Esophagus muscularis mucosa (tissue), 4 donors: ENCODE results near the gene TMEM44. TPM values are rescaled to one million over a fixed set of nuclear protein-coding genes. Genes with fewer than 3 reads are reported as not detected.

Experiments used
- DNase-seq: peaks from one replicate; pipeline ENCODE4 v3.0.0-alpha.2; 2017; ENCODE audit errors: extremely low spot score
- H3K27ac ChIP-seq, 4 donors: fragments of 200-600 bp; sonication (generic); replicated peaks in 1 of 4; 1 replicate in 3 of 4; 2 replicates in 1 of 4; pipeline ENCODE4 v1.5.1; 2016 to 2019; ENCODE audit warnings: mild to moderate bottlenecking in 1 of 4
- H3K27me3 ChIP-seq, 4 donors: fragments of 200-600 bp; sonication (generic); one replicate each; pipeline versions ENCODE4 v1.5.1 to v1.6.0; 2016 to 2019
- H3K36me3 ChIP-seq, 4 donors: fragments of 200-600 bp; sonication (generic); one replicate each; pipeline ENCODE4 v1.5.1; 2016 to 2019
- H3K4me1 ChIP-seq, 4 donors: fragments of 200-600 bp; sonication (generic); one replicate each; pipeline ENCODE4 v1.5.1; 2016 to 2019
- H3K4me3 ChIP-seq, 4 donors: fragments of 200-600 bp; sonication (generic); 1 replicate in 2 of 4; 2 replicates in 2 of 4; pipeline ENCODE4 v1.5.1; 2016 to 2019; ENCODE audit warnings: mild to moderate bottlenecking in 4 of 4, moderate library complexity in 1 of 4
- H3K9me3 ChIP-seq, 4 donors: fragments of 200-600 bp; sonication (generic); 1 replicate in 3 of 4; 2 replicates in 1 of 4; pipeline ENCODE4 v1.5.1; 2016 to 2019
- EP300 ChIP-seq: sonication (generic); formaldehyde crosslinking; IDR thresholded peaks from one replicate; pipeline ENCODE4 v1.6.1; 2017; ENCODE audit warnings: antibody characterized with exemption
- POLR2A ChIP-seq: fragments of 450-650 bp; IDR thresholded peaks from one replicate; pipeline ENCODE4 v1.6.1; 2017; ENCODE audit warnings: antibody characterized with exemption, moderate library complexity, mild to moderate bottlenecking, low read depth
- POLR2AphosphoS5 ChIP-seq, 2 donors: sonication (generic); formaldehyde crosslinking; IDR thresholded peaks; one replicate each; pipeline ENCODE4 v1.6.1; 2017; ENCODE audit warnings: antibody characterized with exemption in 2 of 2
- WGBS: methylation state at CpG from one replicate; pipeline ENCODE4 v1.1.5; 2018; 5-methylcytosine and 5-hydroxymethylcytosine counted together
- intact Hi-C: fragments of 100-400 bp; cut with DNase I; formaldehyde crosslinking; loops from one replicate; pipeline ENCODE4 v1.15.1; 2023
- total RNA-seq, 4 donors: library from RNA; depleted of rRNA; stranded (reverse); fragments of >200 nt; gene quantifications; one replicate each; pipeline versions ENCODE4 v1.1.0 to v1.2.1, GENCODE V29; 2016
- TF ChIP-seq, protein P1 (sequence below), 3 experiments: fragments of 200-600 bp in 2 of 3; fragments of 450-650 bp in 1 of 3; sonication (generic) in 2 of 3; IDR thresholded peaks; one replicate each; pipeline ENCODE4 v1.5.1; 2017 to 2019; ENCODE audit warnings: antibody characterized with exemption in 3 of 3, mild to moderate bottlenecking in 2 of 3, moderate library complexity in 1 of 3

TMEM44 gene
- total RNA-seq, 4 donors from 2014 or later, result 3.3 to 10.8 (median 9.3) TPM

DNA sequence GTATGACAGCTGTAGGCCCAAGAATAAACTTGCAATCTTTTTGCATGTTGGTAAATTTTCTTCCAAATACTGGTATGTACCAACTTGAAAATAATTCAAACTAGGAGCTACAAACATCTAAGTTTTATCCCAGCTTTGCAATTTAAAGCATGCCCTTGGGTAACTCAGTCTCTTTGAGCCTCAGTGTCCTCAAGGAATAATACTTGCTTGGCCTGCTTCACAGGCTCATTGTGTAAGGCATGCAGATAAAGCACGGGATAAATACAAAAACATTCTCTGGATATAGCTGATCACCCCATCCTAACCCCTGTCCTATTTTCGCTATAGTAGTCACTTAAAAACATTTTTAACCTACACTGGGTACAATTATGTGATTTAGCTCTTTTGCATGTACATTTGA, 9.6 kb upstream of the TMEM44 start:
- 93% methylated on average over 2 of the region's 2 CpGs for WGBS
- peaks cover 0 to 8% (median 3%) of the 10 kb centered on the region in 4 donors for H3K4me1 ChIP-seq
- no peaks in the 10 kb centered on the region for H3K27me3 ChIP-seq
- no peak for DNase-seq
- intact Hi-C loops, result no loop called here
- no peak overlapping the region for H3K4me3 ChIP-seq
- TF ChIP-seq POLR2A (no peak), POLR2AphosphoS5 (IDR thresholded peaks at IDR 0.05) (no peak), EP300 (no peak)
- TF ChIP-seq, protein P1, sequence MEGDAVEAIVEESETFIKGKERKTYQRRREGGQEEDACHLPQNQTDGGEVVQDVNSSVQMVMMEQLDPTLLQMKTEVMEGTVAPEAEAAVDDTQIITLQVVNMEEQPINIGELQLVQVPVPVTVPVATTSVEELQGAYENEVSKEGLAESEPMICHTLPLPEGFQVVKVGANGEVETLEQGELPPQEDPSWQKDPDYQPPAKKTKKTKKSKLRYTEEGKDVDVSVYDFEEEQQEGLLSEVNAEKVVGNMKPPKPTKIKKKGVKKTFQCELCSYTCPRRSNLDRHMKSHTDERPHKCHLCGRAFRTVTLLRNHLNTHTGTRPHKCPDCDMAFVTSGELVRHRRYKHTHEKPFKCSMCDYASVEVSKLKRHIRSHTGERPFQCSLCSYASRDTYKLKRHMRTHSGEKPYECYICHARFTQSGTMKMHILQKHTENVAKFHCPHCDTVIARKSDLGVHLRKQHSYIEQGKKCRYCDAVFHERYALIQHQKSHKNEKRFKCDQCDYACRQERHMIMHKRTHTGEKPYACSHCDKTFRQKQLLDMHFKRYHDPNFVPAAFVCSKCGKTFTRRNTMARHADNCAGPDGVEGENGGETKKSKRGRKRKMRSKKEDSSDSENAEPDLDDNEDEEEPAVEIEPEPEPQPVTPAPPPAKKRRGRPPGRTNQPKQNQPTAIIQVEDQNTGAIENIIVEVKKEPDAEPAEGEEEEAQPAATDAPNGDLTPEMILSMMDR (IDR thresholded peaks at IDR 0.05), result no peak
- H3K9me3 ChIP-seq, result no peaks in the 10 kb centered on the region
- peaks cover 29 to 74% (median 68%) of the 10 kb centered on the region in 4 donors for H3K36me3 ChIP-seq
- no peak overlapping the region for H3K27ac ChIP-seq

DNA sequence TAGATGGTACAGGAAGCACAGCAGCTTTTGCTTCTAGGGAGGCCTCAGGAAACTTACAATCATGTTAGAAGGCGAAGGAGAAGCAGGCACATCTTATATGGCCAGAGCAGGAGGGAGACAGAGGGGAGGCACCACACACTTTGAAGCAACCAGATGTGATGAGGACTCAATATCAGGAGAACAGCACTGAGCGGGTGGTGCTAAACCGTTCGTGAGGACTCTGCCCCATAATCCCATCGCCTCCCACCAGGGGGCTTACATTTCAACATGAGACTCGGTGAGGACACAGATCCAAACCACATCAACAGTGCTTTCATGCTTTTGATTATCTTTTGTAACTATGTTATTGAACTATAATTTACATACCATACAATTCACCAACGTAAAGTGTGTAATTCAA, 7.6 kb upstream of the TMEM44 start:
- Histone ChIP-seq H3K27me3 (no peaks in the 10 kb centered on the region), H3K9me3 (no peaks in the 10 kb centered on the region), H3K4me3 (no peak overlapping the region), H3K27ac (peak overlapping the region; percentile 28 to 55 (median 42)), H3K36me3 (peaks cover 23 to 57% (median 54%) of the 10 kb centered on the region in 4 donors), H3K4me1 (peaks cover 0 to 11% (median 4%) of the 10 kb centered on the region in 4 donors)
- intact Hi-C loops, result no loop called here
- WGBS, result 74% methylated on average over 7 of the region's 7 CpGs
- TF ChIP-seq, protein P1 (IDR thresholded peaks at IDR 0.05), result peak in 1 of 3 experiments; percentile 11
- TF ChIP-seq EP300, result no peak
- no peak for DNase-seq

DNA sequence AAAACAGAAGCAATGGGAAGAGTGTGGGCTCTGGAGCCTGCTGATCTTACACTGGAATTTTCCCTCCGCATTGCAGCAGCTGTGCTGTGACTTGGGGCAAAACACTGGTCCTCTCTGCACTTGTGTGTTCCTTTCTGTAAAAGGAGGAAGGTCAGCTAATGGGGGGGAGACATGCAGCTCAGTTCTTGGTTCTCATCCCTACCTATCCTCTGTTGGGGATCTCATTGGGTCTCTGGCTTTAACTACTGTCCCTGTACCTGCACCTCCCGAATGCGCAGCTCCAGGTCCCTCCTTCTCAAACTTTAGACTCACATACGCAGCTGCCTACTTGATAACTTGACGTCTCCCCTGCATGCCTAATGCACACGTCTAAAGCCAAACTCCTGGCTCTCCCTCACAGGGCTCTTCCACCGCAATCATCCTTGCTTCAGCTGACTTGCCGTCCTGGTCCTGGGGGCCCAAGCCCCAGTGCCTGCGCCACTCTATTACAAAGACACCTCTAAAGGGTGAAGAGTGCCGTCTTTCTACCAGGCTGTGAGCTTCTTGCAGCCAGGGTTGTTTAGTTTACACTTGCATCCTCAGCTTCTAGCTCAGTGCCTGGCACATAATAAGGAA, 5.9 kb upstream of the TMEM44 start:
- Histone ChIP-seq H3K9me3 (no peaks in the 10 kb centered on the region), H3K27me3 (no peaks in the 10 kb centered on the region), H3K4me3 (no peak overlapping the region), H3K36me3 (peaks cover 20 to 42% (median 39%) of the 10 kb centered on the region in 4 donors), H3K4me1 (peaks cover 0 to 11% (median 4%) of the 10 kb centered on the region in 4 donors), H3K27ac (peak overlapping the region in 2 of 4 donors; percentile 41 to 43)
- WGBS, result 95% methylated on average over 10 of the region's 10 CpGs
- DNase-seq, result no peak
- TF ChIP-seq EP300 (no peak), POLR2A (no peak), POLR2AphosphoS5 (IDR thresholded peaks at IDR 0.05) (no peak)
- TF ChIP-seq, protein P1 (IDR thresholded peaks at IDR 0.05), result no peak
- intact Hi-C loops, result no loop called here

DNA sequence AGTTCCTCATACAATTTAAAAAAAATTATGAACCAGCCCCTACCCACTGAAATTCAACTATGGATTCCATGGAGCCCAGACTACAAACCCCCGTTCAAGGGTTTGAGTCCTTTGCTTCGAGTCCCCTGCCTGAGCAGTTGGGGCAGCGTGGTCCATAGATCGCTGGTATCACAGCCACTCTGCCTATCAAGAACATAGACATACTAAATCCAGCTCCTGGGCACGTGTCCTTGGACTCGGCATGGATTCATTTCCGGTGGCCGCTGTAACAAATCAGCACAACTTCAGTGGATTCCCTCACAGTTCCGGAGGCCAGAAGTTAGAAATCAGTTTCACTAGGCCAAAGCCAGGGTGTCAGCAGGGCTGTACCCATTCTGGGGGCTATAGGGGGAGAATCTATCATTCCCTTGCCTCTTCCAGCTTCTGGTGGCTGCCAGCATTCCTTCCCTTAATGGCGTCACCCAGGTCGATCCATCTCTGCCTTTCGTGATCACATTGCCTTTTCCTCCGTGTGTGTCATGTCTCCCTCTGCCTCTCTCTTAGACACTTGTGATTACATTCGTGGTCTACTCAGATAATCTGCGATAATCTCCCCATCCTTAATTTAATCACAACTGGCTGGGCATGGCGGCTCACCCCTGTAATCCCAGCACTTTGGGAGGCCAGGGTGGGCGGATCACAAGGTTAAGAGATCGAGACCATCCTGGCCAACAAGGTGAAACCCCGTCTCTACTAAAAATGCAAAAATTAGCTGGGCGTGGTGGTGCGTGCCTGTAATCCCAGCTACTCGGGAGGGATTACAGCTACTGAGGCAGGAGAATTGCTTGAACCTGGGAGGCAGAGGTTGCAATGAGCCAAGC, 4.6 kb upstream of the TMEM44 start:
- no peak overlapping the region for H3K4me3 ChIP-seq
- intact Hi-C loops, result no loop called here

More for the DNA sequence above, 4.6 kb upstream of the TMEM44 start:
- DNase-seq, result no peak
- Histone ChIP-seq H3K9me3 (no peaks in the 10 kb centered on the region), H3K27ac (no peak overlapping the region), H3K27me3 (no peaks in the 10 kb centered on the region), H3K4me1 (peaks cover 5 to 17% (median 8%) of the 10 kb centered on the region in 4 donors), H3K36me3 (peaks cover 15 to 30% (median 27%) of the 10 kb centered on the region in 4 donors)
- TF ChIP-seq POLR2AphosphoS5 (IDR thresholded peaks at IDR 0.05) (no peak), POLR2A (no peak), EP300 (no peak)
- TF ChIP-seq, protein P1 (IDR thresholded peaks at IDR 0.05), result no peak
- 94% methylated on average over 22 of the region's 22 CpGs for WGBS
